CD4-positive, alpha-beta T cell treated with Interleukin-1 beta for 1 hour (primary cell): Measurements from ENCODE around the gene ZBED1.
"Not testable (repeated sequence)": the region's sequence is repeated elsewhere in the genome, so short reads cannot be mapped to it uniquely, and the experiment has no call there.

Source experiments
- DNase-seq, 2 donors: peaks; one replicate each; pipeline ENCODE4 v3.0.0-alpha.2; 2020 to 2022

The ZBED1 gene

GRCh38 chrX:2500803-2501558, at the start of gene ZBED1, which contains the start of gene DHRSX:
Gene ZBED1 (minus strand): TSS chrX:2500976. CDS start chrX:2490719, 10,257 bp downstream.
Gene DHRSX (minus strand): TSS chrX:2500976. CDS start chrX:2500925, 51 bp downstream.
- peak; percentile 56 to 62 for DNase-seq

DNA sequence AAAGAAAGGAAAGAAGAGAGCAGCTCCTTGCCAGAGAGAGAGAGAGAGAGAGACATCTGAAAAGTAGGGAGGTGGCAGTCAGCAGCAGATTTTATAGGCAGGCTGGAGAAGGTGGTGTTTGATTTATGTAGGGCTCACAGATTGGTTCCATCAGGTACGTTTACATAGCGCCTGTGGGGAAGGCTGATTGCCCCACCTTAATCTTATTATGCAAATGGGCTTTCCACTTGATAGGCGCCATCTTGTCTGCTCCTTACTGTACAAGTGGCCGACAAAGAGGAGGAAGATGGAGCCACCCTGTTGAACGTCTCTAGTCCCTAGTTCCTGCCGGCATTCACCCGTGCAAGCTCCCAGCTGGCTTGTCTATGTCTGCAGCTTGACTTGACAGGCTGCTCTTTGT, 49.1 kb upstream of the ZBED1 start:
- DNase-seq, result no peak

DNA sequence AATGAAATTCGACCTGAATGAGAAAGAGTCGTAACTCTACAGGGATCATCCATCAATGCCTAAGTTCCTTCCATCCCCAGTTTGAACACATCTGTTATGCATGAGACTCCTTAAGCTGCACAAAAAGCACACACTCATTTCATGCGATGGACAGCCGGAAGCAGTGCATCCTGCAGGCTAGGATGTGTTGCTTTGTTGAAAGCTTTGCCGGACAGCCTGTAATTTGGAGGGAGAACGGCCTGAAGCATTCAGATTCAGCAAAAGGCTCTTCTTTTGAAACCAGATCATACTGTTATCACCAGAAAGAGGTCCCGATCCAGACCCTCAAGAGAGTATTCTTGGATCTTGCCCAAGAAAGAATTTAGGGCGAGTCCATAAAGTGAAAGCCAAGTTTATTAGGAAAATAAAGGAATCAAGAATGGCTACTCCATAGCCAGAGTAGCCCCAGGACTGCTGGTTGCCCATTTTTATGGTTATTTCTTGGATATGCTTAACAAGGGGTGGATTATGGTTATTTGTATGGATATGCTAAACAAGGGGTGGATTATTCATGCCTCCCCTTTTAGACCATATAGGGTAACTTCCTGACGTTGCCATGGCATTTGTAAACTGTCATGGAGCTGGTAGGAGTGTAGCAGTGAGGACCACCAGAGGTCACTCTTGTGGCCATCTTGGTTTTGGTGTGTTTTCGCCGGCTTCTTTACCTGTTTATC, 48.1 kb upstream of the ZBED1 start:
- DNase-seq, result no peak

- no peak for DNase-seq
Measured at GRCh38 chrX:2547736-2548135, 47.0 kb upstream of the ZBED1 start.

GRCh38 chrX:2546496-2546895, 45.7 kb upstream of the ZBED1 start:
- no peak for DNase-seq

- DNase-seq, result no peak
Measured at GRCh38 chrX:2545144-2545543, 44.4 kb upstream of the ZBED1 start.

GRCh38 chrX:2542826-2543521, 42.2 kb upstream of the ZBED1 start:
- no peak for DNase-seq

- no peak for DNase-seq
Measured at GRCh38 chrX:2541603-2542002, 40.8 kb upstream of the ZBED1 start.

DNA sequence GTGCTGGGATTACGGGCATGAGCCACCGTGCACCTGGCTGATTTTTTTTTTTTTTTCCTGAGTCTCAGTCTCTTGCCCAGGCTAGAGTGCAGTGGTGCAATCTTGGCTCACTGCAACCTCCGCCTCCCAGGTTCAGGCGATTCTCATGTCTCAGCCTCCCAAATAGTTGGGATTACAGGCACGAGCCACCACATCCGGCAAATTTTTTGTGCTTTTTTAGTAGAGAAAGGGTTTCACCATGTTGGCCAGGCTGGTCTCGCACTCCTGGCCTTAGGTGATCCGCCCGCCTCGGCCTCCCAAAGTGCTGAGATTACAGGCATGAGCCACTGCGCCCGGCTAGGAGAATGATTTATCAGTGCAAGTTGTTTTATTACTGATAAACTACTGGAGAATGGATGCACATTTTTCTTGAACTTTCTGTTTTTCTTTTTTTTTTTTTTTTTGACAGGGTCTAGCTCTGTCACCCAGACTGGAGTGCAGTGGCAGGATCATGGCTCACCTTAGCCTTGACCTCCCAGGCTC, 39.7 kb upstream of the ZBED1 start:
- DNase-seq, result no peak

GRCh38 chrX:2539586-2539985, 38.8 kb upstream of the ZBED1 start:
- DNase-seq, result no peak

DNA sequence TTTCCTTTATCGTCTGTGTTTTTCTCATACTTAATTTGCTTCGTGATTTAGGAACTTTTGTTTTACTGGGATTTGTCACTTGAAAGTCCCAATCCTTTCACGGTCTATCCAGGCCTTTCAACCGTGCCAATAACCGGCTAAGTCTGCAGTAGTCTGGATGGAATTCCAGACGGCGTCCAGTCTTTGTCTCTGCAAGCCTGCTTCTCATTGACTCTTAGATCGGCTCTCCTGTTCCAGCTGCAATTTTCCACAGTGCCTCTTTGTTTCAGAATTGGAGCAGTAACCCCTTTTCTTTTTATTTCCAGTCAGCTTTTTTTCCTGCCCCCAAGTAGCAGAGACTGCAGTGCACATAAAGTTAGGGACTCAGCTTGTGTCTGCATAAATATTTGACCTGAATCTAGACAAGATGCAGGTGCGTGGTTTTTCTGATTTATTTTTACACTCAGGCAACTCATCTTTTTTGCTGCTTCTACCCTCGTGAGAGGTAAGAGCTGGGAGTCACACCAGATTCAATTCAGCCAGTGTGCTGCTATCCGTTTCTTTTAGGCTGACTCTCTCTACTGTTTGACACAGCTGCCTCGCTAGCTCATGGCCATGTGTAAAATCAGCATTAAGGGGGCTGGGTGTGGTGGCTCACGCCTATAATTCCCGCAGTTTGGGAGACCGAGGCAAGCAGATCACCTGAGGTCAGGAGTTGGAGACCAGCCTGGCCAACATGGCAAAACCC, 37.4 kb upstream of the ZBED1 start:
- DNase-seq, result no peak

- DNase-seq, result no peak
Measured at GRCh38 chrX:2536974-2537373, 36.2 kb upstream of the ZBED1 start.

DNA sequence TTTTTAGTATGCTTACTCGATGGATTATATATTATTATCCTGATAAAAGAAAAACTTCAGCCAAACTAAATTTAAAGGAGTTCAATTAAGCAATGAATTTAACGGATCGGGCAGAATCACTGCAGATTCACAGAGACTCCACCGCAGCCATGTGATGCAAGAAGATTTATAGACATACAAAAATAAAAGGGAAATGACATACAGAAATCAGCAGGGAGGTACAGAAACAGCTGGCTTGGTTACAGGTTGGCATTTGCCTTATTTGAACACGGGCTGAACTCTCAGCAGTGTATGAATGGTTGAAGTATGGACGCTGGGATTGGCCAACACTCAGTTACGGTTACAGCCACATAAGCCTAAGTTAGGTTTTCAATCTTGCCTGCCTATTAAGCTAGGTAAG, 35.4 kb upstream of the ZBED1 start:
- DNase-seq, result no peak

DNA sequence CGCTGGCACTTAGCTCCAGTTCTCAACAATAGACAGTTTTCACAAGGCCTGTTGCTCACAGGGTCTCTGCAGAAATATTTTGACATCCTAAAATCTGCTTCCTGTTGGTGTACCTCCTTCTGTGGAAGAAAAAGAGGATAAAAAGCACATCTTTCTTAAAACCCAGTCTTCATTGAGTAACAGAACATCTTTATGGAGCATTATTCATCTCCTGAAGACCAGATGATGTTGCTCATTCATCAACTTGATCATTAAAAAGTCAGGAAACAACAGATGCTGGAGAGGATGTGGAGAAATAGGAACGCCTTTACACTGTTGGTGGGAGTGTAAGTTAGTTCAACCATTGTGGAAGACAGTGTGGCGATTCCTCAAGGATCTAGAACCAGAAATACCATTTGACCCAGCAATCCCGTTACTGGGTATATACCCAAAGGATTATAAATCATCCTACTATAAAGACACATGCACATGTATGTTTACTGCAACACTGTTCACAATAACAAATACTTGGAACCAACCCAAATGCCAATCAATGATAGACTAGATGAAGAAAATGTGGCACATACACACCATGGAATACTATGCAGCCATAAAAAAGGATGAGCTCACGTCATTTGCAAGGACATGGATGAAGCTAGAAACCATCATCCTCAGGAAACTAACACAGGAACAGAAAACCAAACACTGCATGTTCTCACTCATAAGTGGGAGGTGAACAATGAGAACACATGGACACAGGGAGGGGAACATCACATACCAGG, 33.7 kb upstream of the ZBED1 start:
- not testable (repeated sequence) for DNase-seq

GRCh38 chrX:2533424-2533823, 32.6 kb upstream of the ZBED1 start:
- no peak for DNase-seq

DNA sequence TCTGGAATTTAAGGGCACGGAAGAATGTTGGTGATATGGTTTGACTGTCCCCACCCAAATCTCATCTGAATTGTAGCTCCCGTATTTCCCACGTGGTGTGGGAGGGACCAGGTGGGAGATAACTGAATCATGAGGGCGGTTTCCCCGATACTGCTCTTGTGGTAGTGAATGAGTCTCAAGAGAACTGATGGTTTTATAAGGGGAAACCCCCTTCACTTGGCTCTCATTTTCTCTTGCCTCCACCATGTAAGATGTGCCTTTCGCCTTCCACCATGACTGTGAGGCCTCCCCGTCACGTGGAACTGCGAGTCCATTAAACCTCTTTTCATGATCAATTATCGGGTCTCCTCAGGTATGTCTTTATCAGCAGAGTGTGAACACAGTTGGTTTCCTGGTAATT, 25.6 kb upstream of the ZBED1 start:
- DNase-seq, result no peak

GRCh38 chrX:2523911-2524310, 23.1 kb upstream of the ZBED1 start:
- no peak for DNase-seq

GRCh38 chrX:2521927-2522386, 21.2 kb upstream of the ZBED1 start:
- no peak for DNase-seq

GRCh38 chrX:2521092-2521926, 20.5 kb upstream of the ZBED1 start:
- peak in 1 of 2 donors; percentile 67 for DNase-seq

DNA sequence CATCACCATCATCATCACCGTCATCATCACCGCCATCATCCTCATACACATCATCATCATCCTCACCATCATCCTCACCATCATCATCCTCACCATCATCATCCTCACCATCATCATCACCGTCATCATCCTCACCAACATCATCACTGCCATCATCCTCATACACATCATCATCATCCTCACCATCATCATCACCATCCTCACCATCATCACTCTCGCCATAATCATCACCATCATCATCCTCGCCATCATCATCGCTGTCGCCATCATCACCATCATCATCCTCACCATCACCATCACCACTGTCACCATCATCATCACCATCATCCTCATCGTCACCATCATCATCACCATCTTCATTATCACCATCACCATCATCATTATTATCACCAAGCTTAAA, 19.8 kb upstream of the ZBED1 start:
- DNase-seq, result no peak

GRCh38 chrX:2519638-2520037, 18.9 kb upstream of the ZBED1 start:
- DNase-seq, result not testable (repeated sequence)
